ENCODE measurements around the gene ZBTB21. TPM values are rescaled to one million over a fixed set of nuclear protein-coding genes. Genes with fewer than 3 reads are reported as not detected.

The ZBTB21 gene
- total RNA-seq: 10 to 100 TPM; 29.4 to 33.3 TPM
- 1 to 10 TPM; 4.2 to 6.3 (median 4.7) TPM for polyA plus RNA-seq
- total RNA-seq: 51.3 to 141 (median 61.5) reads per million in 6 experiments

GRCh38 chr21:42009831-42010506 is at the start of gene ZBTB21:
Gene ZBTB21, minus strand, starts transcription at chr21:42010360. Its CDS starts 16,265 bp downstream, at chr21:41994095.
- POLR2A ChIA-PET: interaction anchor here (0.6 to 8.0 kb wide), 18 partner anchors 9 to 883 kb away, joined by 3 to 209 read pairs (median 4); partner anchors contain the start of gene NDUFV3
- DNase-seq (peak; percentile 96 to 99 (median 98)), ATAC-seq (peak; percentile 76 to 82)
- H3K27me3 Mint-ChIP-seq: peaks cover 0 to 4% (median 0%) of the 10 kb centered on the region in 5 donors
- H3K27ac Mint-ChIP-seq: peak within 1 kb of the TSS; percentile 94 to 100 (median 100)
- H3K4me3 Mint-ChIP-seq: peak within 1 kb of the TSS; percentile 81 to 100 (median 98)
- peaks cover 0 to 12% (median 0%) of the 10 kb centered on the region in 3 donors for H3K36me3 Mint-ChIP-seq
- peaks cover 0 to 4% (median 0%) of the 10 kb centered on the region in 9 donors for H3K9me3 Mint-ChIP-seq
- H3K4me1 Mint-ChIP-seq: peaks cover 28 to 40% (median 37%) of the 10 kb centered on the region in 4 donors

GRCh38 chr21:42059721-42060120 is 49.6 kb upstream of the ZBTB21 start:
- DNase-seq: no peak
- Mint-ChIP-seq H3K4me3 (peak overlapping the region in 2 of 10 donors; percentile 15 to 34), H3K27ac (peak overlapping the region; percentile 46 to 100 (median 78)), H3K4me1 (peaks cover 34 to 66% (median 56%) of the 10 kb centered on the region in 4 donors), H3K9me3 (peaks cover 0 to 4% (median 0%) of the 10 kb centered on the region in 9 donors), H3K27me3 (no peaks in the 10 kb centered on the region), H3K36me3 (no peaks in the 10 kb centered on the region)
- ATAC-seq: no peak
- POLR2A ChIA-PET: interaction anchor here (1.1 to 7.1 kb wide), 4 partner anchors 14 to 50 kb away, joined by 4 to 209 read pairs (median 4); partner anchors contain the start of gene ZBTB21

GRCh38 chr21:42059141-42059540 is 49.0 kb upstream of the ZBTB21 start:
- H3K4me3 Mint-ChIP-seq: no peak overlapping the region
- ATAC-seq (no peak), DNase-seq (no peak)
- peak overlapping the region in 7 of 10 donors; percentile 46 to 100 (median 81) for H3K27ac Mint-ChIP-seq
- POLR2A ChIA-PET: interaction anchor here (0.7 to 7.1 kb wide), 3 partner anchors 10 to 49 kb away, joined by 4 to 209 read pairs (median 7); partner anchors contain the start of gene ZBTB21
- peaks cover 0 to 4% (median 0%) of the 10 kb centered on the region in 9 donors for H3K9me3 Mint-ChIP-seq
- H3K36me3 Mint-ChIP-seq: no peaks in the 10 kb centered on the region
- no peaks in the 10 kb centered on the region for H3K27me3 Mint-ChIP-seq
- peaks cover 38 to 61% (median 50%) of the 10 kb centered on the region in 4 donors for H3K4me1 Mint-ChIP-seq

- Mint-ChIP-seq H3K36me3 (no peaks in the 10 kb centered on the region), H3K9me3 (peaks cover 0 to 4% (median 0%) of the 10 kb centered on the region in 9 donors), H3K27me3 (no peaks in the 10 kb centered on the region), H3K4me3 (no peak overlapping the region), H3K27ac (peak overlapping the region; percentile 27 to 100 (median 82)), H3K4me1 (peaks cover 34 to 56% (median 46%) of the 10 kb centered on the region in 4 donors)
- ATAC-seq (no peak), DNase-seq (no peak)
- POLR2A ChIA-PET: interaction anchor here (0.7 to 7.1 kb wide), 3 partner anchors 10 to 49 kb away, joined by 4 to 209 read pairs (median 7); partner anchors contain the start of gene ZBTB21
Measured at GRCh38 chr21:42058631-42059111, 48.5 kb upstream of the ZBTB21 start.

GRCh38 chr21:42057851-42058437 is 47.8 kb upstream of the ZBTB21 start:
- Mint-ChIP-seq H3K36me3 (no peaks in the 10 kb centered on the region), H3K27me3 (no peaks in the 10 kb centered on the region), H3K27ac (peak overlapping the region in 9 of 10 donors; percentile 27 to 100 (median 74)), H3K4me1 (peaks cover 30 to 50% (median 41%) of the 10 kb centered on the region in 4 donors), H3K9me3 (peaks cover 0 to 4% (median 0%) of the 10 kb centered on the region in 9 donors), H3K4me3 (no peak overlapping the region)
- POLR2A ChIA-PET: interaction anchor here (1.9 kb wide), 1 partner anchor 9 kb away, joined by 7 read pairs; no protein-coding TSS in a partner anchor
- ATAC-seq (no peak), DNase-seq (no peak)

GRCh38 chr21:42056996-42057689 is 47.0 kb upstream of the ZBTB21 start:
- Mint-ChIP-seq H3K27me3 (no peaks in the 10 kb centered on the region), H3K4me3 (no peak overlapping the region), H3K9me3 (peaks cover 0 to 4% (median 0%) of the 10 kb centered on the region in 9 donors), H3K4me1 (peaks cover 30 to 46% (median 39%) of the 10 kb centered on the region in 4 donors), H3K36me3 (no peaks in the 10 kb centered on the region), H3K27ac (peak overlapping the region in 8 of 10 donors; percentile 1 to 100 (median 65))
- ATAC-seq: no peak
- no peak for DNase-seq
- POLR2A ChIA-PET: interaction anchor here (1.9 kb wide), 1 partner anchor 8 kb away, joined by 7 read pairs; no protein-coding TSS in a partner anchor

- peaks cover 0 to 4% (median 0%) of the 10 kb centered on the region in 9 donors for H3K9me3 Mint-ChIP-seq
- no peak overlapping the region for H3K4me3 Mint-ChIP-seq
- POLR2A ChIA-PET: no interaction called here
- peak overlapping the region in 9 of 10 donors; percentile 9 to 90 (median 72) for H3K27ac Mint-ChIP-seq
- no peaks in the 10 kb centered on the region for H3K27me3 Mint-ChIP-seq
- H3K4me1 Mint-ChIP-seq: peaks cover 26 to 46% (median 38%) of the 10 kb centered on the region in 4 donors
- no peaks in the 10 kb centered on the region for H3K36me3 Mint-ChIP-seq
- ATAC-seq (no peak), DNase-seq (no peak)
Measured at GRCh38 chr21:42056468-42056867, 46.3 kb upstream of the ZBTB21 start.

GRCh38 chr21:42055425-42055824 is 45.3 kb upstream of the ZBTB21 start:
- H3K36me3 Mint-ChIP-seq: no peaks in the 10 kb centered on the region
- peaks cover 0 to 4% (median 0%) of the 10 kb centered on the region in 9 donors for H3K9me3 Mint-ChIP-seq
- H3K4me3 Mint-ChIP-seq: no peak overlapping the region
- peaks cover 18 to 39% (median 31%) of the 10 kb centered on the region in 4 donors for H3K4me1 Mint-ChIP-seq
- no peak for DNase-seq
- no peak for ATAC-seq
- POLR2A ChIA-PET: interaction anchor here (0.6 kb wide), 1 partner anchor 8 kb away, joined by 3 read pairs; no protein-coding TSS in a partner anchor
- no peaks in the 10 kb centered on the region for H3K27me3 Mint-ChIP-seq
- H3K27ac Mint-ChIP-seq: peak overlapping the region in 6 of 10 donors; percentile 31 to 82 (median 68)

GRCh38 chr21:42051788-42052187 is 41.6 kb upstream of the ZBTB21 start:
- no peak overlapping the region for H3K4me3 Mint-ChIP-seq
- H3K27me3 Mint-ChIP-seq: no peaks in the 10 kb centered on the region
- H3K4me1 Mint-ChIP-seq: peaks cover 13 to 18% (median 15%) of the 10 kb centered on the region in 4 donors
- no peaks in the 10 kb centered on the region for H3K36me3 Mint-ChIP-seq
- POLR2A ChIA-PET: interaction anchor here (0.6 to 1.1 kb wide), 3 partner anchors 21 to 42 kb away, joined by 3 read pairs; no protein-coding TSS in a partner anchor
- peak overlapping the region in 2 of 10 donors; percentile 19 to 52 for H3K27ac Mint-ChIP-seq
- H3K9me3 Mint-ChIP-seq: peaks cover 0 to 2% (median 0%) of the 10 kb centered on the region in 9 donors
- ATAC-seq (no peak), DNase-seq (no peak)

GRCh38 chr21:42049578-42050430 is 39.6 kb upstream of the ZBTB21 start:
- Mint-ChIP-seq H3K36me3 (no peaks in the 10 kb centered on the region), H3K9me3 (peaks cover 0 to 2% (median 0%) of the 10 kb centered on the region in 9 donors), H3K4me3 (no peak overlapping the region), H3K4me1 (peaks cover 10 to 16% (median 12%) of the 10 kb centered on the region in 4 donors), H3K27me3 (no peaks in the 10 kb centered on the region), H3K27ac (peak overlapping the region in 6 of 10 donors; percentile 22 to 76 (median 48))
- no peak for ATAC-seq
- POLR2A ChIA-PET: interaction anchor here (1.2 to 1.7 kb wide), 4 partner anchors 8 to 13 kb away, joined by 3 to 7 read pairs (median 4); no protein-coding TSS in a partner anchor
- no peak for DNase-seq
